ENCODE results near the gene SCN2A.

Gene SCN2A

DNA sequence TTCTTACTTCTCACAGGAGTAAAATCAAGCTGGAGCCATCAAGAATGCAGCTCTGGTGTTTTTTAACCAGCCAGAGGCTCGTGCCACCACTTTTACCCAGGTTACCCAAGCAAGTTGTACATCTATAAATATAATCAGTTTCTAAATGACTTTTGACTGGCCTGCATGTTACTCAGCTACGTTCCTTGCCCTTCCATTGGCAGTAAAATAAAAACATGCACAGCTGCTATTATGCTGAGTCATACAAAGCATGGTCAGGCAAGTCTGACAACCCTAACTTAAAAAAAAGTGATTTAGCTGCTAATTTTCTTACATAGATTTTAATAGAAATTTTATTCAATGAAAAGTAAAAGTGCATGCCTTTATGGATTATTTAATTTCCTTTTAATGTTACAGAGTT lies 118.5 kb downstream of the SCN2A start:
- Histone ChIP-seq H3K9me3 (no peaks in the 10 kb centered on the region), H3K4me3 (ENCODE audit: low read depth in 1 of 2, low read length in 1 of 2) (no peak overlapping the region), H3K27ac (no peak overlapping the region), H3K36me3 (no peaks in the 10 kb centered on the region), H3K4me1 (ENCODE audit: control insufficient read depth in 1 of 2, insufficient read depth in 1 of 2, low read depth in 1 of 2, low read length in 1 of 2) (no peaks in the 10 kb centered on the region), H3K27me3 (no peaks in the 10 kb centered on the region)
- TF ChIP-seq, protein P1, sequence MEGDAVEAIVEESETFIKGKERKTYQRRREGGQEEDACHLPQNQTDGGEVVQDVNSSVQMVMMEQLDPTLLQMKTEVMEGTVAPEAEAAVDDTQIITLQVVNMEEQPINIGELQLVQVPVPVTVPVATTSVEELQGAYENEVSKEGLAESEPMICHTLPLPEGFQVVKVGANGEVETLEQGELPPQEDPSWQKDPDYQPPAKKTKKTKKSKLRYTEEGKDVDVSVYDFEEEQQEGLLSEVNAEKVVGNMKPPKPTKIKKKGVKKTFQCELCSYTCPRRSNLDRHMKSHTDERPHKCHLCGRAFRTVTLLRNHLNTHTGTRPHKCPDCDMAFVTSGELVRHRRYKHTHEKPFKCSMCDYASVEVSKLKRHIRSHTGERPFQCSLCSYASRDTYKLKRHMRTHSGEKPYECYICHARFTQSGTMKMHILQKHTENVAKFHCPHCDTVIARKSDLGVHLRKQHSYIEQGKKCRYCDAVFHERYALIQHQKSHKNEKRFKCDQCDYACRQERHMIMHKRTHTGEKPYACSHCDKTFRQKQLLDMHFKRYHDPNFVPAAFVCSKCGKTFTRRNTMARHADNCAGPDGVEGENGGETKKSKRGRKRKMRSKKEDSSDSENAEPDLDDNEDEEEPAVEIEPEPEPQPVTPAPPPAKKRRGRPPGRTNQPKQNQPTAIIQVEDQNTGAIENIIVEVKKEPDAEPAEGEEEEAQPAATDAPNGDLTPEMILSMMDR (IDR thresholded peaks at IDR 0.05) = no peak

DNA sequence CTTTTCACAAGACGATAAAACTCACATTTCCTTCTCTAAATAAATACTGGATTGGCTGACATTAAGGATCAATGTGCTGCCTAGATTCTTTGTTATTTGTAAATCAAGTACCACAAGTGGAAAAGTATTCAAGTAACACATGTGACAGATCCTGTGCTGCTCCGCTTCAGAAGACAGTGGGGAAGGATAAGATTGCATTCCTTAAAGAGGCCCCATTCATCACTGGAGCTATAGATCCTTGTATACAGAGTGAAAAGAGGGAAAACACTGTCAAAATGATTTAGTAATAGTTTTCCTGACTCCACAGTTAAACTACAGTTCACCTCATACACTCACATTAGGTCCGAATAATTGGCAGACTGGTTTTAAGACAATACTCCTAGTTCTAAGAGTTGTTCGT lies 122.3 kb downstream of the SCN2A start:
- Histone ChIP-seq H3K36me3 (no peaks in the 10 kb centered on the region), H3K4me1 (ENCODE audit: control insufficient read depth in 1 of 2, insufficient read depth in 1 of 2, low read depth in 1 of 2, low read length in 1 of 2) (no peaks in the 10 kb centered on the region), H3K27ac (no peak overlapping the region), H3K9me3 (no peaks in the 10 kb centered on the region), H3K27me3 (no peaks in the 10 kb centered on the region), H3K4me3 (ENCODE audit: low read depth in 1 of 2, low read length in 1 of 2) (no peak overlapping the region)
- TF ChIP-seq, protein P1 (IDR thresholded peaks at IDR 0.05) = no peak

DNA sequence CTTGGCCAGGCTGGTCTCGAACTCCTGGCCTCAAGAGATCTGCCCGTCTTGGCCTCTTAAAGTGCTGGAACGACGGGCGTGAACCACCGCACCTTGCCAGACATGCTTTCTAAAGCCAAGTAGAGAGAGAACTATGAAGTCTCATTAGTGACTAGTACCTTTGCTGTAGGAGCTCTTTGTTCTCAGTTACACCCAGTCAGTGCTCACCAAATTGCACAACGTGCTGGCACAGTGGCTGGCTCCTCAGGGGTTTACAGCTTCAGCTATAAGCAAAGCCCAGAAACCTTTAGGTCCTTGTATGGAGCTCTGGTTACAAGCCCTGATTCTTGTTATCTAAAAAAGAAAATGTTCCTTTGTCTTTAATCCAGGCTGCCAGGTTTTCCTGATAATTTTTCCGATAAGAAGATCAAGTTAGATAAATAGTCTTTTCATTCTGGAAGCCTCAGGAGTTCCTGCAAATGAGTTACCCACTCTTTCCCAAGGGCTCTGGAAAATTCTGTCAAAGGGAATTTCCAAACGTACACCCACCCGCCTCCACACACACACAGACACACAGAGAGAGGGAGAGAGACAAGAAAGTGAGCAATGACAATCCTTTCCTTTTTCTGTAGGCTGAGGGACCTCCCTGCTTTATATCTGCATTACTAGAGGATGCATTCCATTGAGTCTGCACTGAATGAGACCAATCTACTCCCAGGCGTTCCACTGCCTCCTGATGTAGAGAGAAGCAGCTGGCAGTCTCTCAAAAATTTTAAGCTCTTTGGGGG lies 130.1 kb downstream of the SCN2A start:
- Histone ChIP-seq H3K27me3 (no peaks in the 10 kb centered on the region), H3K4me1 (ENCODE audit: control insufficient read depth in 1 of 2, insufficient read depth in 1 of 2, low read depth in 1 of 2, low read length in 1 of 2) (no peaks in the 10 kb centered on the region), H3K27ac (no peak overlapping the region), H3K36me3 (no peaks in the 10 kb centered on the region), H3K9me3 (no peaks in the 10 kb centered on the region), H3K4me3 (ENCODE audit: low read depth in 1 of 2, low read length in 1 of 2) (no peak overlapping the region)
- TF ChIP-seq, protein P1 (IDR thresholded peaks at IDR 0.05) = no peak

DNA sequence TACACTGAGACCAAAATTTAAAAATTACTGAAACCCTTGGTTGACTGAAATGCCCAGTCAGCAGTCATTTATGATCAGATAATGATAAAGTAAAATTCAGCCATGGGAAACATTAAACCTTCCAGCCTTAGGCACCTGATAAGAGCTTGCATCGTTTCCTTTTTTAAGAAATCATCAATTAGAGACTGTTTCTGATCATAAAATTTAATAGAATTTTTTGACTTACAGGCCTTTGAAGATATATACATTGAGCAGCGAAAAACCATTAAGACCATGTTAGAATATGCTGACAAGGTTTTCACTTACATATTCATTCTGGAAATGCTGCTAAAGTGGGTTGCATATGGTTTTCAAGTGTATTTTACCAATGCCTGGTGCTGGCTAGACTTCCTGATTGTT lies 130.7 kb downstream of the SCN2A start:
- H3K9me3 ChIP-seq = no peaks in the 10 kb centered on the region
- TF ChIP-seq, protein P1 (IDR thresholded peaks at IDR 0.05) = no peak
- no peaks in the 10 kb centered on the region for H3K4me1 ChIP-seq (ENCODE audit: control insufficient read depth in 1 of 2, insufficient read depth in 1 of 2, low read depth in 1 of 2, low read length in 1 of 2)
- no peaks in the 10 kb centered on the region for H3K27me3 ChIP-seq
- H3K27ac ChIP-seq = no peak overlapping the region
- no peaks in the 10 kb centered on the region for H3K36me3 ChIP-seq
- H3K4me3 ChIP-seq (ENCODE audit: low read depth in 1 of 2, low read length in 1 of 2) = no peak overlapping the region

DNA sequence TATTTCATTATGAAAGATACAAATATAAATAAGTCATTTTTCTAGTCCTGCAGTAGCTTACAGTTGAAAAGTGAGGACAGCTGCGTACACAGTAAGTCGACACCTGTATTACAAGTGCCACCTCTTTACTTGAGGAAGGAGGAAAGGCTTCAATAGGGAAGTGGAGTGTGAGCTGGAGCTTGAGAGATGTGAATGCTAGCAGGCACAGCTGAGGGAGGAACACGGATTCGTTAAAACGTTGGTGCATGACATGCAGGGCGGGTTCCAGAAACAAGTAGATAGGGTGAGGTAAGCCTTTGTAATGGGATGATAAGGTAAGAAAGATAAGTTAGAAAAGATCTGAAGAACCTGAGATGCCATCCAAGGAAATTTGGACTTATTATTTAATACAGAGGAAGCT lies 132.1 kb downstream of the SCN2A start:
- H3K36me3 ChIP-seq = no peaks in the 10 kb centered on the region
- H3K27ac ChIP-seq = no peak overlapping the region
- H3K4me3 ChIP-seq (ENCODE audit: low read depth in 1 of 2, low read length in 1 of 2) = no peak overlapping the region
- no peaks in the 10 kb centered on the region for H3K9me3 ChIP-seq
- no peaks in the 10 kb centered on the region for H3K4me1 ChIP-seq (ENCODE audit: control insufficient read depth in 1 of 2, insufficient read depth in 1 of 2, low read depth in 1 of 2, low read length in 1 of 2)
- no peaks in the 10 kb centered on the region for H3K27me3 ChIP-seq
- TF ChIP-seq, protein P1 (IDR thresholded peaks at IDR 0.05) = no peak

Measured in neutrophil (primary cell).